H1 (cell line): ENCODE results near the gene SRRM4. TPM values are rescaled to one million over a fixed set of nuclear protein-coding genes. Genes with fewer than 3 reads are reported as not detected.

Experiments
- CTCF ChIA-PET: fragments of 300-600 bp; sonication (Branson Sonifier 250); formaldehyde crosslinking; loops from one replicate; lab custom pipeline; 2021; ENCODE audit not compliant: partially characterized antibody; lab: Charles Lee
- POLR2A ChIA-PET: fragments of 300-600 bp; sonication (Branson Sonifier 250); formaldehyde crosslinking; loops from one replicate; lab custom pipeline; 2021; ENCODE audit warnings: inconsistent platforms; ENCODE audit not compliant: partially characterized antibody; lab: Charles Lee
- DNase-seq, 2 experiments: peaks; one replicate each; pipeline versions ENCODE4 v3.0.0 to v3.0.0-alpha.2; 2010 to 2022; ENCODE audit warnings: low spot score in 2 of 2, low read depth in 1 of 2, mixed read lengths in 1 of 2
- FAIRE-seq: peaks from 2 replicates; lab custom pipeline; 2011; peaks lifted over from hg19 to GRCh38; lab: Jason Lieb, UNC
- H2AFZ ChIP-seq: 2 replicates; pipeline ENCODE4 v1.8.1; 2012; ENCODE audit warnings: low read length, inconsistent platforms
- H2AK5ac ChIP-seq: 2 replicates; pipeline ENCODE4 v1.6.1; 2013; ENCODE audit warnings: low read depth, low read length
- H2BK120ac ChIP-seq: replicated peaks from 2 replicates; pipeline ENCODE3; 2013; ENCODE audit warnings: low read depth, low read length, inconsistent platforms
- H2BK12ac ChIP-seq: 2 replicates; pipeline ENCODE4 v1.6.1; 2013; ENCODE audit warnings: low read depth, low read length
- H2BK15ac ChIP-seq: 2 replicates; pipeline ENCODE4 v1.6.1; 2013; ENCODE audit warnings: low read length
- H2BK20ac ChIP-seq: 2 replicates; pipeline ENCODE4 v1.6.1; 2013; ENCODE audit warnings: low read length
- H2BK5ac ChIP-seq: 2 replicates; pipeline ENCODE4 v1.6.1; 2013; ENCODE audit warnings: low read depth, low read length
- H3K14ac ChIP-seq: 2 replicates; pipeline ENCODE4 v1.6.1; 2013; ENCODE audit warnings: inconsistent platforms; ENCODE audit not compliant: insufficient read length
- H3K18ac ChIP-seq: 2 replicates; pipeline ENCODE4 v1.6.1; 2013; ENCODE audit warnings: low read length; ENCODE audit errors: extremely low read depth
- H3K23ac ChIP-seq: 2 replicates; pipeline ENCODE4 v1.6.1; 2013; ENCODE audit warnings: inconsistent platforms; ENCODE audit not compliant: insufficient read length
- H3K23me2 ChIP-seq: 2 replicates; pipeline ENCODE4 v1.6.1; 2013; ENCODE audit warnings: low read depth, low read length
- H3K27ac ChIP-seq: 2 replicates; pipeline ENCODE4 v1.6.1; 2011; ENCODE audit warnings: low read depth, low read length, inconsistent platforms
- H3K27me3 ChIP-seq, 4 experiments: replicated peaks in 1 of 4; 1 replicate in 1 of 4; 2 replicates in 3 of 4; pipeline versions ENCODE4 v1.6.1 to v1.8.1; 2011 to 2013; ENCODE audit warnings: low read length in 3 of 4, mild to moderate bottlenecking in 3 of 4, inconsistent platforms in 2 of 4, mixed read lengths in 2 of 4, moderate library complexity in 1 of 4; ENCODE audit not compliant: control insufficient read depth in 3 of 4, insufficient read depth in 3 of 4; ENCODE audit errors: extremely low read depth in 1 of 4
- H3K36me3 ChIP-seq, 4 experiments: 2 replicates each; pipeline versions ENCODE4 v1.6.1 to v1.8.1; 2011 to 2013; ENCODE audit warnings: mild to moderate bottlenecking in 4 of 4, low read length in 3 of 4, moderate library complexity in 2 of 4, control low read depth in 1 of 4, inconsistent platforms in 1 of 4; ENCODE audit not compliant: insufficient read depth in 4 of 4, control insufficient read depth in 2 of 4
- H3K4ac ChIP-seq: replicated peaks from 2 replicates; pipeline ENCODE3; 2013; ENCODE audit warnings: low read length, low read depth, mixed read lengths, inconsistent platforms; ENCODE audit not compliant: insufficient read length
- H3K4me1 ChIP-seq, 4 experiments: replicated peaks in 1 of 4; 1 replicate in 1 of 4; 2 replicates in 3 of 4; pipeline versions ENCODE4 v1.6.1 to v1.8.1; 2011 to 2013; ENCODE audit warnings: low read length in 3 of 4, inconsistent platforms in 2 of 4, mixed read lengths in 1 of 4; ENCODE audit not compliant: insufficient read depth in 4 of 4, control insufficient read depth in 3 of 4
- H3K4me2 ChIP-seq, 2 experiments: 2 replicates each; pipeline versions ENCODE4 v1.6.1 to v1.8.1; 2011 to 2013; ENCODE audit warnings: low read depth in 2 of 2, low read length in 2 of 2, control low read depth in 1 of 2, inconsistent platforms in 1 of 2, mild to moderate bottlenecking in 1 of 2; ENCODE audit not compliant: insufficient read depth in 1 of 2
- H3K4me3 ChIP-seq, 4 experiments: fragments of 200-600, 300-600 bp in 1 of 4; sonication (generic), shearing (Covaris generic), sonication (Bioruptor Twin) in 1 of 4; 2 replicates each; pipeline versions ENCODE4 v1.5.1 to v1.8.1; 2011 to 2016; ENCODE audit warnings: low read length in 4 of 4, low read depth in 3 of 4, control low read depth in 2 of 4, inconsistent platforms in 2 of 4, mild to moderate bottlenecking in 2 of 4, mixed read lengths in 1 of 4, moderate library complexity in 1 of 4; ENCODE audit not compliant: insufficient read depth in 2 of 4; ENCODE audit errors: extremely low read depth in 1 of 4
- H3K56ac ChIP-seq: replicated peaks from 2 replicates; pipeline ENCODE3; 2013; ENCODE audit warnings: low read depth, mild to moderate bottlenecking, mixed read lengths, low read length, inconsistent platforms; ENCODE audit not compliant: insufficient read length
- H3K79me1 ChIP-seq: 2 replicates; pipeline ENCODE4 v1.6.1; 2013; ENCODE audit warnings: low read depth, low read length, control low read depth
- H3K79me2 ChIP-seq, 2 experiments: 2 replicates each; pipeline versions ENCODE4 v1.6.1 to v1.8.1; 2012 to 2013; ENCODE audit warnings: low read length in 2 of 2, mild to moderate bottlenecking in 2 of 2, inconsistent platforms in 1 of 2; ENCODE audit not compliant: insufficient read depth in 2 of 2, control insufficient read depth in 1 of 2
- H3K9ac ChIP-seq, 4 experiments: replicated peaks in 1 of 4; 1 replicate in 1 of 4; 2 replicates in 3 of 4; pipeline versions ENCODE4 v1.6.1 to v1.8.1; 2011 to 2013; ENCODE audit warnings: low read depth in 3 of 4, low read length in 3 of 4, control low read depth in 2 of 4, mild to moderate bottlenecking in 2 of 4, moderate library complexity in 2 of 4, inconsistent platforms in 1 of 4; ENCODE audit errors: extremely low read depth in 1 of 4
- H3K9me3 ChIP-seq, 2 experiments: 2 replicates each; pipeline versions ENCODE4 v1.6.1 to v1.8.1; 2012 to 2013; ENCODE audit warnings: mild to moderate bottlenecking in 2 of 2, moderate library complexity in 2 of 2, control low read depth in 1 of 2, inconsistent platforms in 1 of 2, low read depth in 1 of 2, low read length in 1 of 2, mixed read lengths in 1 of 2; ENCODE audit not compliant: insufficient read depth in 2 of 2
- H4K20me1 ChIP-seq, 2 experiments: replicated peaks in 1 of 2; 2 replicates each; pipeline versions ENCODE3 to v1.8.1; 2011 to 2013; ENCODE audit warnings: inconsistent platforms in 2 of 2, low read length in 2 of 2, mild to moderate bottlenecking in 1 of 2; ENCODE audit not compliant: insufficient read depth in 2 of 2, control insufficient read depth in 1 of 2
- H4K5ac ChIP-seq: 2 replicates; pipeline ENCODE4 v1.6.1; 2013; ENCODE audit warnings: low read length, low read depth, mixed read lengths, inconsistent platforms; ENCODE audit not compliant: insufficient read length
- H4K8ac ChIP-seq: 2 replicates; pipeline ENCODE4 v1.8.0; 2013; ENCODE audit warnings: mild to moderate bottlenecking, moderate library complexity, low read length, inconsistent platforms; ENCODE audit not compliant: insufficient read depth; ENCODE audit errors: extremely low read depth
- H4K91ac ChIP-seq: replicated peaks from 2 replicates; pipeline ENCODE3; 2013; ENCODE audit warnings: low read length, mixed read lengths, inconsistent platforms; ENCODE audit not compliant: insufficient read length
- BRCA1 ChIP-seq: IDR thresholded peaks from 2 replicates; pipeline ENCODE4 v1.6.1; 2012; ENCODE audit warnings: low read depth, low read length, improper control_type of control experiment
- WGBS, 2 experiments: shearing (Covaris generic) in 1 of 2; methylation state at CpG; one replicate each; pipeline versions ENCODE4 v1.1.6 to v1.1.7; 2013 to 2015; ENCODE audit warnings: low lambda C conversion rate in 2 of 2, mixed read lengths in 2 of 2, inconsistent platforms in 1 of 2, low coverage in 1 of 2, missing lambda C conversion rate in 1 of 2; ENCODE audit not compliant: insufficient replicate concordance in 2 of 2, insufficient coverage in 1 of 2, insufficient read length in 1 of 2; ENCODE audit errors: extremely low coverage in 1 of 2, missing lambda C conversion rate in 1 of 2; 5-methylcytosine and 5-hydroxymethylcytosine counted together
- polyA plus RNA-seq, 7 experiments: library from polyadenylated mRNA; depleted of rRNA in 3 of 7; stranded (reverse) in 5 of 7; unstranded in 2 of 7; fragments of >200 nt in 5 of 7; fragments of 200-250 nt in 2 of 7; gene quantifications; 1 replicate in 5 of 7; 2 replicates in 1 of 7; 4 replicates in 1 of 7; pipeline versions ENCODE4 v1.2.1 to v1.2.3, GENCODE V29; 2011 to 2013; ENCODE audit warnings: missing spikeins in 2 of 7, mixed read lengths in 2 of 7
- total RNA-seq: library from RNA; stranded (reverse); fragmentation: NEBNext Ultra II Directional; extraction: Animal tissue kit (Norgen Biotek cat#: 25700); gene quantifications from 2 replicates; pipeline ENCODE4 v1.2.1, GENCODE V29; 2021

Gene SRRM4
- total and polyA plus RNA-seq, 2 of the 8 experiments (the other 6 are each of a cell fraction or from before 2014, with no cell fraction given) = 0.53 to 1.1 TPM

DNA sequence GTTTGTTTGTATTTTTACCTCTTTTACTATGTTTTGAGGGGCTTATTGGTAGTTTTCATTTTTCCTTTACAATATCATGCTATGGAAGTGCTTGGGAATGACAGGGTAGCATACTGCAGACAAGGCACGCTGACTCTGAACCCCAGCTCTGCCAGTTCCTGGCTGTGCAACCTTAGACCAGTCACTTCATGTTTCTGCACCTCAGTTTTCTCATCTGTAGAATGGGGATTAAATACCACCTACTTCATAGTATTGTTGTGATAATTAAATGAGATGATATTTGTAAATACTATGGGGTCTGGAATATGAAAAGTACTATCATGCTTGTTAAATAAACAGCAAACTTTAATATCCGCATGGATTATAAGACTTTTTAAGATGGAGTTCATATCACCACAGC lies 35.4 kb downstream of the SRRM4 start:
- Histone ChIP-seq H3K23me2 (no peaks in the 10 kb centered on the region), H4K8ac (no peak overlapping the region), H3K18ac (no peak overlapping the region), H4K91ac (no peak overlapping the region), H3K36me3 (no peaks in the 10 kb centered on the region), H2BK5ac (no peak overlapping the region), H3K9ac (no peak overlapping the region), H3K79me1 (no peaks in the 10 kb centered on the region), H3K56ac (no peak overlapping the region), H2BK20ac (no peak overlapping the region), H2AK5ac (no peak overlapping the region), H2BK12ac (no peak overlapping the region), H4K5ac (no peak overlapping the region), H3K27me3 (no peaks in the 10 kb centered on the region), H3K14ac (no peak overlapping the region), H3K9me3 (no peaks in the 10 kb centered on the region), H3K4me2 (no peak overlapping the region), H2BK120ac (no peak overlapping the region), H3K27ac (no peak overlapping the region), H3K4ac (no peak overlapping the region), H2BK15ac (no peak overlapping the region), H4K20me1 (no peaks in the 10 kb centered on the region), H3K4me3 (no peak overlapping the region), H3K23ac (no peak overlapping the region), H3K79me2 (no peaks in the 10 kb centered on the region), H2AFZ (no peak overlapping the region), H3K4me1 (peaks cover 6 to 34% (median 22%) of the 10 kb centered on the region in 4 experiments; a peak in 6 of 7 replicates)
- ChIA-PET POLR2A (no interaction called here), CTCF (interaction anchor here (0.6 kb wide), 1 partner anchor 36 kb away, joined by 3 read pairs; no protein-coding TSS in a partner anchor)
- no peak for DNase-seq
- no peak for FAIRE-seq
- 77% methylated on average over 2 of the region's 2 CpGs; no CpG with 5 or more reads in 1 of the 2 experiments for WGBS, 2 experiments
- TF ChIP-seq BRCA1 = no peak
